NCI-H1417 treated with DMSO at 0.1 percent for 48 hours (cell line): Measurements from ENCODE around the gene FERMT2.

ENCODE experiments used
- DNase-seq: peaks from one replicate; lab custom pipeline; 2025; lab: John Stamatoyannopoulos, UW

Gene FERMT2

DNA sequence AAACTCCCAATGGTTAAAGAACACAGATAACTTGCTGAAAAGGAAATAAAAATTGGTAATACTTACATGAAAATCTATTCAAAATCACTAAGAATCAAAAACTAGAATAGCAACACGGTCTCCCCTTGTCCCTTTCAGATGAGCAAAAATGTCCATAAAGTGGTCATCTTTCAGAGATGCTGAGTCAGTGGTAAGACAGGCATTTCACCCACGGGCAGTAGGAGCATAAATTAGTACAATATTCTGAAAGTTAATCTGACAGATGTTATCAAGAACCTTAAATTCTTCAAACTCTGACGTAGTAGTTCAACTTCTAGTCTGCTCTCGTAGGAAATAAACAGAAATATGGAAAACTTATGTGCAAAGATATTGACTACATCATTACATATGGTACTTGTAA, 126.4 kb downstream of the FERMT2 start:
- no peak for DNase-seq

DNA sequence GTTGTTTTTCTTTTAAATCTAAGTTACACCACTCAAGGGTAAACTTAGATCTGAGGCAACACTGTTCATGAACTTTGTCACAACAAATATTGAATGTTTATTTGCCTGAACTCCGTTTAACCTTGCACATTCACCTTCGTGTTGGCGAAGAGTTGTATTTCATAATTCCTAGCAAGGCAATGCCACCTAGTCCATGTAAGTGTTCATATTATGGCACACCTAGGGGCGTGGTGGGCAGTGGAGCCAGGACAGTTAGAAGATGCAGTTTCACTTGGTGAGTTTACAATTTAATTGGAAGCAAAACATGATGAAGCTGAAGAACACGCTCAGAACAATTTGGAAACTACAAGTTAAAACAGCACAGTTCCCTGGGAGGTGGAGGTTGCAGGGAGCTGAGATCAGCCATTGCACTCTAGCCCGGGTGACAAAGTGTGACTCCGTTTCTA, 129.0 kb downstream of the FERMT2 start:
- no peak for DNase-seq

GRCh38 chr14:52808101-52808500, 142.7 kb downstream of the FERMT2 start:
- no peak for DNase-seq
